Neural cell (in vitro differentiated cells): Measurements from ENCODE around the gene DCLK3.

Experiments
- CTCF ChIP-seq: fragments of 450-650 bp; IDR thresholded peaks from 2 replicates; pipeline ENCODE4 v1.5.1; 2014; ENCODE audit warnings: antibody characterized with exemption, mild to moderate bottlenecking, moderate library complexity; ENCODE audit not compliant: poor library complexity, severe bottlenecking
- EZH2 ChIP-seq: fragments of 200-600, 300-800 bp; shearing (Covaris generic), sonication (generic); IDR thresholded peaks from 2 replicates; pipeline ENCODE4 v1.6.1; 2014; ENCODE audit warnings: antibody characterized with exemption, low read length, borderline replicate concordance, mild to moderate bottlenecking; ENCODE audit not compliant: insufficient read depth, poor library complexity, severe bottlenecking
- MXI1 ChIP-seq: fragments of 450-650 bp; conservative IDR thresholded peaks from 2 replicates; pipeline ENCODE4 v1.6.1; 2014; ENCODE audit warnings: antibody characterized with exemption, mild to moderate bottlenecking; ENCODE audit not compliant: poor library complexity, severe bottlenecking
- REST ChIP-seq: IDR thresholded peaks from 2 replicates; pipeline ENCODE4 v1.6.1; 2012; ENCODE audit warnings: borderline replicate concordance

- no peak for TF ChIP-seq REST
- TF ChIP-seq CTCF, result no peak
- TF ChIP-seq MXI1, result no peak
- TF ChIP-seq EZH2, result no peak
These were observed 74.8 kb downstream of the DCLK3 start for GRCh38 chr3:36689560-36689959.
